Measurements from ENCODE around the gene MRPL2.

Gene MRPL2

GRCh38 chr6:43013097-43013842 is 46.0 kb downstream of the MRPL2 start:
- H3K27me3 Mint-ChIP-seq (ENCODE audit: low read depth) = no peaks in the 10 kb centered on the region
- H3K9me3 Mint-ChIP-seq = no peaks in the 10 kb centered on the region
- peak overlapping the region; percentile 97 for H3K4me3 Mint-ChIP-seq
- no peak for DNase-seq (ENCODE audit: low spot score)
- H3K27ac Mint-ChIP-seq = peak overlapping the region; percentile 92
- H3K4me1 Mint-ChIP-seq (ENCODE audit: low read depth) = peaks cover 34% of the 10 kb centered on the region
- H3K36me3 Mint-ChIP-seq (ENCODE audit: low read depth) = peaks cover 54% of the 10 kb centered on the region

DNA sequence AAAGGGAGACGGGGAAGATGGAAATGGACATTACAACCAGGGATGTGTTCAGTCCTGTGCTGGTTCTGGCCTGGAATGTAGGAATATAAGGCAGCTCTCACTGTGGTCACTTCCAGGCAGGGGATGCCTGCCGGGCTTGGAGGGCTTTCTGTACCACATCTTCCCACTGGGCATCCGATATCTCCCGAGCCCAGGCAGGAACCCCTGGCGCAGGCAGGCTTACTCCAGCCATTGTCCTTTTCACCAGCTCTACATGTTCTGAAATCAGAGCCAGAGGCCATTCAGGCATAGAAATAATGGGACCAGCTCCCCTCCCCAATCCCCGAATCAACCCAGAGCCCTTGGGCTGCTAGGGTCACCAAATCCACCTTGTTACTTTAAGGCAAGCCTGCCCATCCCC is 46.9 kb downstream of the MRPL2 start:
- Mint-ChIP-seq H3K4me1 (ENCODE audit: low read depth) (peaks cover 34% of the 10 kb centered on the region), H3K9me3 (no peaks in the 10 kb centered on the region), H3K36me3 (ENCODE audit: low read depth) (peaks cover 49% of the 10 kb centered on the region), H3K27me3 (ENCODE audit: low read depth) (no peaks in the 10 kb centered on the region), H3K27ac (no peak overlapping the region), H3K4me3 (peak overlapping the region; percentile 97)
- DNase-seq (ENCODE audit: low spot score) = no peak

GRCh38 chr6:43011207-43011606 is 48.0 kb downstream of the MRPL2 start:
- H3K36me3 Mint-ChIP-seq (ENCODE audit: low read depth) = peaks cover 46% of the 10 kb centered on the region
- peaks cover 31% of the 10 kb centered on the region for H3K4me1 Mint-ChIP-seq (ENCODE audit: low read depth)
- H3K4me3 Mint-ChIP-seq = peak overlapping the region; percentile 97
- DNase-seq (ENCODE audit: low spot score) = no peak
- no peaks in the 10 kb centered on the region for H3K9me3 Mint-ChIP-seq
- H3K27me3 Mint-ChIP-seq (ENCODE audit: low read depth) = no peaks in the 10 kb centered on the region
- H3K27ac Mint-ChIP-seq = no peak overlapping the region

GRCh38 chr6:43009124-43009523 is 50.1 kb downstream of the MRPL2 start:
- H3K27me3 Mint-ChIP-seq (ENCODE audit: low read depth) = no peaks in the 10 kb centered on the region
- peaks cover 18% of the 10 kb centered on the region for H3K4me1 Mint-ChIP-seq (ENCODE audit: low read depth)
- no peak overlapping the region for H3K27ac Mint-ChIP-seq
- H3K36me3 Mint-ChIP-seq (ENCODE audit: low read depth) = peaks cover 44% of the 10 kb centered on the region
- no peak for DNase-seq (ENCODE audit: low spot score)
- H3K9me3 Mint-ChIP-seq = no peaks in the 10 kb centered on the region
- H3K4me3 Mint-ChIP-seq = no peak overlapping the region

- peaks cover 4% of the 10 kb centered on the region for H3K4me1 Mint-ChIP-seq (ENCODE audit: low read depth)
- no peak for DNase-seq (ENCODE audit: low spot score)
- peaks cover 31% of the 10 kb centered on the region for H3K36me3 Mint-ChIP-seq (ENCODE audit: low read depth)
- H3K27me3 Mint-ChIP-seq (ENCODE audit: low read depth) = no peaks in the 10 kb centered on the region
- H3K9me3 Mint-ChIP-seq = no peaks in the 10 kb centered on the region
- H3K4me3 Mint-ChIP-seq = no peak overlapping the region
- no peak overlapping the region for H3K27ac Mint-ChIP-seq
These were observed 52.1 kb downstream of the MRPL2 start for GRCh38 chr6:43007126-43007525.

GRCh38 chr6:43006251-43006650 is 53.0 kb downstream of the MRPL2 start:
- peaks cover 26% of the 10 kb centered on the region for H3K36me3 Mint-ChIP-seq (ENCODE audit: low read depth)
- no peak for DNase-seq (ENCODE audit: low spot score)
- H3K4me3 Mint-ChIP-seq = no peak overlapping the region
- peaks cover 3% of the 10 kb centered on the region for H3K4me1 Mint-ChIP-seq (ENCODE audit: low read depth)
- H3K27me3 Mint-ChIP-seq (ENCODE audit: low read depth) = no peaks in the 10 kb centered on the region
- no peaks in the 10 kb centered on the region for H3K9me3 Mint-ChIP-seq
- H3K27ac Mint-ChIP-seq = no peak overlapping the region

DNA sequence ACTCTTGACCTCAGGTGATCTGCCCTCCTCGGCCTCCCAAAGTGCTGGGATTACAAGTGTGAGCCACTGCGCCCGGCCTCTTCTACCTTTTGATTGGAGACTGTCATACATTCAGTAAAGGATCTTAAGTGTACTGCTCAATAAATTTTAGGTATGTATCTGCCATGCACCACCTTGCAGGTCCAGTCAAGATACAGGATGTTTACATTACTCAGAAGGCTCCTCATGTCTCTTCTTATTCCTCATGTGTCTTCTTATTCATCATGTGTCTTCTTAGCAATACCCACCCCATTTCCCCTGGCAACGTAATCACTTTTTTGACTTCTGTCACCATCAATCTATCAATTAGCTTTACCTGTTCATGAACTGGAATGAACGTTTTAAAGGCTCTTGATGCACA is 53.4 kb downstream of the MRPL2 start:
- Mint-ChIP-seq H3K9me3 (no peaks in the 10 kb centered on the region), H3K4me1 (ENCODE audit: low read depth) (peaks cover 3% of the 10 kb centered on the region), H3K27ac (no peak overlapping the region), H3K4me3 (no peak overlapping the region), H3K36me3 (ENCODE audit: low read depth) (peaks cover 23% of the 10 kb centered on the region), H3K27me3 (ENCODE audit: low read depth) (no peaks in the 10 kb centered on the region)
- DNase-seq (ENCODE audit: low spot score) = no peak

Measured in T-helper 2 cell treated with Interferon-gamma antibody and Interleukin-4, amounts not matched to agents 5 μg/mL and 100 μg/mL, for 36 hours (primary cell).